ENCODE results near the gene DIABLO.
"Not testable (repeated sequence)": the region's sequence is repeated elsewhere in the genome, so short reads cannot be mapped to it uniquely, and the experiment has no call there.

The DIABLO gene

DNA sequence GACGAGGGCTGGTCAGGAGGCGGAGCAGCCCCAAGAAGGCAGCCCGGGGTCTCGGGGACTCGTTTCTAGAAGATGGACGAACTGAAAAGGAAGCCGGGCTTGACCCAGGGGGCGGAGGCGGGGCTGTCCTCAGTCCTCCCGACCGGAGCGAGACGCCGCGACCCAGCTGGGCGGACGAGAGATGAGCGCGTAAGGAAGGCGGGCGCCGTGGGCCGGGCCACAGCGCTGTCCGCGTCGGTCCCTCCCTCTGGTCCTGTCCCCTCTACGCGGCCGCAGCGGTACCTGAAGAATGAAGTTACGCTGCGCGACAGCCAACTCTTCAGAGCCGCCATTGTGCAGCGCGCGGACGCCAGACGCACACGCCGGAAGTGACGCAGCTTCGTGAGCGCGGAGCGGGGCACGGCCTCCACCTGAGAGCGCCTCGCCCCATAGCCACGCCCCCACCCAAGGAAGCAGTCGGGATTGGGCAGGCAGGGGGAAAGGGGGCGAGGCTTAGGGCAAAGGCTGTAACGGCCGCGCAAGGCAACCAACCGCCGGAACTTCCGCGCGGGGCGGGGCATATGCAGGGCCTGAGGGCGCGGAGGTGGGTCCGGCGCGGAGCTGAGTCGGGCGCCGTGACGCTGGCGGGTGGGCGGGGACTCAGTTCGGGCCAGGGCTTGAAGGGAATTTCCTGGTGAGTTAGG is at the start of gene DIABLO:
Gene DIABLO (minus strand): TSS at position 370 of the 683 bp plus-strand sequence. CDS start 38 bp downstream, at position 332.
- Histone ChIP-seq H3K4me1 (ENCODE audit: control insufficient read depth, insufficient read depth, low read length) (peaks cover 18% of the 10 kb centered on the region), H3K9me3 (ENCODE audit: control insufficient read depth, low read length) (no peaks in the 10 kb centered on the region), H3K9ac (ENCODE audit: low read length) (peak within 1 kb of the TSS; percentile 97), H3K4me3 (ENCODE audit: low read length) (peak within 1 kb of the TSS; percentile 99), H3K27me3 (replicated peaks; ENCODE audit: control insufficient read depth, insufficient read depth, low read length) (no peaks in the 10 kb centered on the region), H3K36me3 (ENCODE audit: control insufficient read depth, insufficient read depth, low read length, severe bottlenecking) (peaks cover 30% of the 10 kb centered on the region)
- peak; percentile 100 for DNase-seq (ENCODE audit: low read depth)

DNA sequence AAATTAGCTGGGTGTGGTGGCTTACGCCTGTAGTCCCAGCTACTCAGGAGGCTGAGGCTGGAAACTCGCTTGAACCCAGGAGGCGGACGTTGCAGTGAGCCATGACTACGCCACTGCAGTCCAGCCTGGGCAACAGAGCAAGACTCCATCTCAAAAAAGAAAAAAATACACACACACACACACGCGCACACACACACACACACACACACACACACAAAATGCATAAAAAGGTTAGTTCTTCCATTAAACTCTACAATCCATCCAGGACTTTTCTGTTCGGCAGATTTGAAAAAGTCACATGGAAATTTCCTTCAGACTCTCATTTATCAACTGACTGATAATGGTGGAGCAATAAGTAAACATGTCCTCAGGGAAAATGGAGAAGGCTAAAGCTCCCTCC is 49.6 kb upstream of the DIABLO start:
- peaks cover 61% of the 10 kb centered on the region for H3K36me3 ChIP-seq (ENCODE audit: control insufficient read depth, insufficient read depth, low read length, severe bottlenecking)
- H3K4me1 ChIP-seq (ENCODE audit: control insufficient read depth, insufficient read depth, low read length): peaks cover 8% of the 10 kb centered on the region
- H3K9ac ChIP-seq (ENCODE audit: low read length): no peak overlapping the region
- H3K9me3 ChIP-seq (ENCODE audit: control insufficient read depth, low read length): no peaks in the 10 kb centered on the region
- H3K4me3 ChIP-seq (ENCODE audit: low read length): no peak overlapping the region
- DNase-seq (ENCODE audit: low read depth): no peak
- no peaks in the 10 kb centered on the region for H3K27me3 ChIP-seq (replicated peaks; ENCODE audit: control insufficient read depth, insufficient read depth, low read length)

DNA sequence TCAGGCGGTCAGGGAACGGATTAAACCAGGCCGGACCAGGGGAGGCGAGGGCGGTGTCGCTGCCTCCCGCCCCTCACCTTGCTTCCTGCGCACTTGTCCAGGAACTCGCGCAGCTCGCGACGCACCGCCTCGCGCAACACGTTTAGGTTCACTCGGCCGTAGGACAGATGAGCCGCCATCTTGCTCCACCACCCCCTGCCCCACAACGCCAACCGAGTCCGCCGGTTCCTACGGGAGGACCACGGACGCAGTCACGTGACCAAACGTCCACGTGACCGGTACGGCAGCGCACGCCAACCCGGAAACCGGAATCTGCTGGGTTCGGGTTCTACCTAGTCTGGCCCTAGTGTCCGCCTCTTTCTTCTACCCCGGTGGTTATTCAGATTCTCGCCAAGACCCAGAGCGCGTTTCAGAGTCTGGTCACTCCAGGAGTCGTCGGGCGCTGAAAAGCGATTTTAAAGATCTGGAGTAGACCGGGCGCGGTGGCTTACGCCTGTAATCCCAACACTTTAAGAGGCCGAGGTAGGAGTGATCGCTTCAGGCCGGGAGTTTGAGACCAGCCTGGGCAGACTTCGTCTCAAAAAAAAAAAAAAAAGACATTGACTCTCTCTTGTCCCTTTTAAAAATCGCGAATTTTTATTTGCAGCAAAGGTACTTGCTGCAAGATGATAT is 40.5 kb upstream of the DIABLO start, which contains the start of gene VPS33A:
Gene VPS33A (minus strand): TSS at position 265 of the 672 bp plus-strand sequence. CDS start 86 bp downstream, at position 179.
- H3K36me3 ChIP-seq (ENCODE audit: control insufficient read depth, insufficient read depth, low read length, severe bottlenecking): peaks cover 22% of the 10 kb centered on the region
- H3K9ac ChIP-seq (ENCODE audit: low read length): peak within 1 kb of the TSS; percentile 94
- peak; percentile 98 for DNase-seq (ENCODE audit: low read depth)
- H3K4me3 ChIP-seq (ENCODE audit: low read length): peak within 1 kb of the TSS; percentile 84
- no peaks in the 10 kb centered on the region for H3K27me3 ChIP-seq (replicated peaks; ENCODE audit: control insufficient read depth, insufficient read depth, low read length)
- H3K9me3 ChIP-seq (ENCODE audit: control insufficient read depth, low read length): no peaks in the 10 kb centered on the region
- H3K4me1 ChIP-seq (ENCODE audit: control insufficient read depth, insufficient read depth, low read length): peaks cover 12% of the 10 kb centered on the region

DNA sequence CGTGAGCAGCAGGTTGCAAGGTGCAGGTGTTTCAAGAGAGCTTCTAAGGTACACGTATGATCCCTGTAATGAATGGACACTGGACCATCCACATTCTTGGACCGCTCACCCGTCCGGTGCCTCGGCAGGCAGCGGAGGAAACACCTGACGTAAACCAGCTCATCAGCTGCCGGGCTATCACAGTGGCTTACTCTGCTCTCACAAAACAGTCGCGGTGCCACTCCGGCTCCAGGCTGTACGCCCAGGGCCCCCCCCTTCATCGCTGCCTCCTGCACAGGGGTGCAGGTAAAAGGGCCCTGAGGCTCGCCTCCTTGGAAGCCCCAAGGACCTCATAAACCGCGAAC is 40.0 kb upstream of the DIABLO start:
- peak; percentile 57 for DNase-seq (ENCODE audit: low read depth)
- peaks cover 26% of the 10 kb centered on the region for H3K36me3 ChIP-seq (ENCODE audit: control insufficient read depth, insufficient read depth, low read length, severe bottlenecking)
- H3K9ac ChIP-seq (ENCODE audit: low read length): peak overlapping the region; percentile 94
- no peaks in the 10 kb centered on the region for H3K9me3 ChIP-seq (ENCODE audit: control insufficient read depth, low read length)
- peak overlapping the region; percentile 84 for H3K4me3 ChIP-seq (ENCODE audit: low read length)
- peaks cover 12% of the 10 kb centered on the region for H3K4me1 ChIP-seq (ENCODE audit: control insufficient read depth, insufficient read depth, low read length)
- no peaks in the 10 kb centered on the region for H3K27me3 ChIP-seq (replicated peaks; ENCODE audit: control insufficient read depth, insufficient read depth, low read length)

DNA sequence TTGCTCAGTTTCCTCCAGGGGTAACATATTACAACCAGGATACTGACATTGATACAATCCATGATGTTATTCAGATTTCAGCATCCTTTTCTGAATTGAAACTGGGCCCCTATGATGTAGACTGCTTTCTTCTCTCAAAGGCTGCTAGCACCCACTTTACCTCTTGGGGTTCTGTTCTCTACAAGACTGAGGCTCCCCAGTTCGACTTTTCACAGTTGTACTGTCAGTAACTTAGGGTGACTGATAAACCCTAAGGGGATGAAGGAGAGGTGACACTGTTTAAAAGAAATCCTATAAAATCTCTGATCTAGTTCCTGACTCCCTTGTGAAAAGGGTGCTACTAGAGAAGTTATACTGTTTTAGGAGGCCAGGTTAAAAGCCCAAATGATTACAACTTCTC is 39.6 kb upstream of the DIABLO start:
- peak overlapping the region; percentile 94 for H3K9ac ChIP-seq (ENCODE audit: low read length)
- no peaks in the 10 kb centered on the region for H3K27me3 ChIP-seq (replicated peaks; ENCODE audit: control insufficient read depth, insufficient read depth, low read length)
- H3K4me1 ChIP-seq (ENCODE audit: control insufficient read depth, insufficient read depth, low read length): peaks cover 12% of the 10 kb centered on the region
- peak overlapping the region; percentile 84 for H3K4me3 ChIP-seq (ENCODE audit: low read length)
- H3K36me3 ChIP-seq (ENCODE audit: control insufficient read depth, insufficient read depth, low read length, severe bottlenecking): peaks cover 30% of the 10 kb centered on the region
- no peaks in the 10 kb centered on the region for H3K9me3 ChIP-seq (ENCODE audit: control insufficient read depth, low read length)
- peak; percentile 2 for DNase-seq (ENCODE audit: low read depth)

DNA sequence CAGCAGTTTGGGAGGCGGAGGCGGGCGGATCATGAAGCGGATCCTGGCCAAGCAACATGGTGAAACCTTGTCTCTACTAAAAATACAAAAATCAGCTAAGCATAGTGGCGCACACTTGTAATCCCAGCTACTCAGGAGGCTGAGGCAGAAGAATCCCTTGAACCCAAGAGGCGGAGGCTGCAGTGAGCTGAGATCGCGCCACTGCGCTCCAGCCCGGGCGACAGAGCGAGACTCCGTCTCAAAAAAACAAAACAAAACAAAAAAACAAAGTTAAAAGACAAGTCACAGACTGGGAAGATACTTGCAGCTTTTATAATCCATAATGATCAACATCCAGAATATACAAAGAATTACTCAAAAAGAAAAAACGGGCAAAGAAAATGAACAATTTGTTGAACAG is 34.9 kb upstream of the DIABLO start:
- peaks cover 55% of the 10 kb centered on the region for H3K36me3 ChIP-seq (ENCODE audit: control insufficient read depth, insufficient read depth, low read length, severe bottlenecking)
- not testable (repeated sequence) for H3K9me3 ChIP-seq (ENCODE audit: control insufficient read depth, low read length); H3K27me3 ChIP-seq (replicated peaks; ENCODE audit: control insufficient read depth, insufficient read depth, low read length); H3K9ac ChIP-seq (ENCODE audit: low read length); DNase-seq (ENCODE audit: low read depth); H3K4me3 ChIP-seq (ENCODE audit: low read length); H3K4me1 ChIP-seq (ENCODE audit: control insufficient read depth, insufficient read depth, low read length)

DNA sequence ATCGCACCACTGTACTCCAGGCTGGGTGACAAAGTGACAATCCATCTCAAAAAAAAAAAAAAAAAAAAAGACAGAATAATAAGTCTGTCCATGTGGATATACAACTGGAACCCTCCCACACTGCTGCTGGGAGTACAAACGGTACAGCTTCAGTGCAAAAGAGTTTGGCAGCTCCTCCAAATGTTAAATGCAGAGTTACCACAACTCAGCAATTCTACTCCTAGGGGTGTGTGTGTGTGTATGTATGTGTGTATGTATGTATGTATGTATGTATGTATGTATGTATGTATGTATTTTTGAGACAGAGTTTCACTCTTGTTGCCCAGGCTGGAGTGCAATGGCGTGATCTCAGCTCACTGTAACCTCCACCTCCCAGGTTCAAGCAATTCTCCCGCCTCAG is 33.1 kb upstream of the DIABLO start:
- H3K36me3 ChIP-seq (ENCODE audit: control insufficient read depth, insufficient read depth, low read length, severe bottlenecking): peaks cover 54% of the 10 kb centered on the region
- not testable (repeated sequence) for H3K4me1 ChIP-seq (ENCODE audit: control insufficient read depth, insufficient read depth, low read length); H3K27me3 ChIP-seq (replicated peaks; ENCODE audit: control insufficient read depth, insufficient read depth, low read length); DNase-seq (ENCODE audit: low read depth); H3K9me3 ChIP-seq (ENCODE audit: control insufficient read depth, low read length); H3K4me3 ChIP-seq (ENCODE audit: low read length); H3K9ac ChIP-seq (ENCODE audit: low read length)

DNA sequence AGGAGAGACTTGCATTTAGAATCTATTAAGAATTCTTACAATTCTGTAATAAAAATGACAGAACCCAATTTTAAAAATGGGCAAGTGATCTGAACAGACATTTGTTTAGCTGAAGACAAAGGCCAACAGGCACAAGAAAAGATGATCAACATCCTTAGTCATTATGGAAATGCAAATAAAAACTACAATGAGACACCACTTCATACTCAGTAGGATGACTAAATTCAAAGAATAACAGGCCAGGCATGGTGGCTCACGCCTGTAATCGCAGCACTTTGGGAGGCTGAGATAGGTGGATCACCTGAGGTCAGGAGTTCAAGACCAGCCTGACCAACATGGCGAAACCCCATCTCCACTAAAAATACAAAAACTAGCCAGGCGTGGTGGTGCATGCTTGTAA is 32.6 kb upstream of the DIABLO start:
- H3K4me3 ChIP-seq (ENCODE audit: low read length); H3K4me1 ChIP-seq (ENCODE audit: control insufficient read depth, insufficient read depth, low read length); DNase-seq (ENCODE audit: low read depth); H3K9ac ChIP-seq (ENCODE audit: low read length); H3K27me3 ChIP-seq (replicated peaks; ENCODE audit: control insufficient read depth, insufficient read depth, low read length); H3K9me3 ChIP-seq (ENCODE audit: control insufficient read depth, low read length): not testable (repeated sequence)
- H3K36me3 ChIP-seq (ENCODE audit: control insufficient read depth, insufficient read depth, low read length, severe bottlenecking): peaks cover 50% of the 10 kb centered on the region

DNA sequence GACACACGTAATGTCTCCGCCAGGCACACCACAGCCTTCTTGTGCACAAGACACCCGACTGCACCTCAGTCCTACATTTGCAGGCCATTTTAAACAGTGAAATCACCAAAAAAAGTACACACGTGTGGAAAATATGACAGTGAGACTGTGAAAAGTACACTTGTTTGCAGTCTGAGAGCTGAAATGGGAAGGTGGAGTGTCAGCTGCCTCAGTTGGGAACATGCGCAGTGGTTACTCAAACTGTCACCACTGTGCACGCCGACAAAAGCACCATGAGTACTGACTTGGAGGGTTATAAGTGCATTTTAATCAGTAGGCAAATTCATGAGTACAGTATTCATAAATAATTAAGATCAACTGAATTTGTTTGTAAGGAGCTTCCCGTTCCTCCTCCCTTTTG is 24.7 kb upstream of the DIABLO start:
- Histone ChIP-seq H3K4me3 (ENCODE audit: low read length) (no peak overlapping the region), H3K4me1 (ENCODE audit: control insufficient read depth, insufficient read depth, low read length) (no peaks in the 10 kb centered on the region), H3K9ac (ENCODE audit: low read length) (no peak overlapping the region), H3K36me3 (ENCODE audit: control insufficient read depth, insufficient read depth, low read length, severe bottlenecking) (peaks cover 19% of the 10 kb centered on the region), H3K9me3 (ENCODE audit: control insufficient read depth, low read length) (no peaks in the 10 kb centered on the region), H3K27me3 (replicated peaks; ENCODE audit: control insufficient read depth, insufficient read depth, low read length) (no peaks in the 10 kb centered on the region)
- DNase-seq (ENCODE audit: low read depth): no peak

DNA sequence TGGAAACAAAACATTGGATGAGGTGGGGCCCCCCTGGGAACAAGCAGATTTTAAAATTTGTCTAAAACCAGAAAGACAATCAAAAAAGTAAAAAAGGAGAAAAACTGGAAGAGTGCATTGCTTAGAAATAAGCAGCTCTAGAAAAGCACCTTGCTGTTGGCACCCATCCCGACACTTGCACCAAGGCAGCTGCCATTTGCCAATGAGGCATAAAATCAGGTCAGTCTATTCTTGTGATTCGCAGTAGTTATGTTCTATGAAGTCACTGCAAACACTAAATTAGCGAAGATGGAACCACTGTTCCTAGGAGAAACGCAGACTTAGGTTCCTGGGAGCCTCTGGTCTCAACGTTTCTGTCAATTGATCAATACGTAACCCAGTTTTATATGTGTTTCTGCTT is 24.2 kb upstream of the DIABLO start:
- H3K27me3 ChIP-seq (replicated peaks; ENCODE audit: control insufficient read depth, insufficient read depth, low read length): no peaks in the 10 kb centered on the region
- no peaks in the 10 kb centered on the region for H3K4me1 ChIP-seq (ENCODE audit: control insufficient read depth, insufficient read depth, low read length)
- no peaks in the 10 kb centered on the region for H3K9me3 ChIP-seq (ENCODE audit: control insufficient read depth, low read length)
- no peak for DNase-seq (ENCODE audit: low read depth)
- no peak overlapping the region for H3K4me3 ChIP-seq (ENCODE audit: low read length)
- peaks cover 19% of the 10 kb centered on the region for H3K36me3 ChIP-seq (ENCODE audit: control insufficient read depth, insufficient read depth, low read length, severe bottlenecking)
- no peak overlapping the region for H3K9ac ChIP-seq (ENCODE audit: low read length)

DNA sequence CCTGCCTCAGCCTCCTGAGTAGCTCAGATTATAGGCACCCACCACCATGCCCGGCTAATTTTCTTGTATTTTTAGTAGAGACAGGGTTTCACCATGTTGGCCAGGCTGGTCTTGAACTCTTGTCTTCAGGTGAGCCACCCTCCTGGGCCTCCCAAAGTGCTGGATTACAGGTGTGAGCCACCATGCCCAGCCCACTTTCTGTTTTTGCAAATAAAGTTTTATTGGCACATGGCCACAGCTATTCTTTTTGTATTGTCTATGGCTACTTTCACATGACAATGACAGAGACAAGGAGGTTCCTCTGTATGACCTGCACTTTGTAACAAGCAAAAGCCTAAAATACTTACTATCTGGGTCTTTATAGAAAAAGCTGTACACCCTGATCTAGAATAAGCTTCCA is 19.7 kb upstream of the DIABLO start:
- no peak for DNase-seq (ENCODE audit: low read depth)
- Histone ChIP-seq H3K27me3 (replicated peaks; ENCODE audit: control insufficient read depth, insufficient read depth, low read length) (no peaks in the 10 kb centered on the region), H3K36me3 (ENCODE audit: control insufficient read depth, insufficient read depth, low read length, severe bottlenecking) (peaks cover 50% of the 10 kb centered on the region), H3K9me3 (ENCODE audit: control insufficient read depth, low read length) (no peaks in the 10 kb centered on the region), H3K4me1 (ENCODE audit: control insufficient read depth, insufficient read depth, low read length) (no peaks in the 10 kb centered on the region), H3K9ac (ENCODE audit: low read length) (no peak overlapping the region), H3K4me3 (ENCODE audit: low read length) (no peak overlapping the region)
